Activated CD4-positive, CD25-positive, alpha-beta regulatory T cell (primary cell): ENCODE data around the gene TCOF1.
A peak's percentile ranks its signal among the peaks of the same experiment; 100 is the strongest.

Experiments used
- DNase-seq, 4 experiments: peaks; one replicate each; lab custom pipeline; 2025; lab: John Stamatoyannopoulos, UW

Gene TCOF1

DNA sequence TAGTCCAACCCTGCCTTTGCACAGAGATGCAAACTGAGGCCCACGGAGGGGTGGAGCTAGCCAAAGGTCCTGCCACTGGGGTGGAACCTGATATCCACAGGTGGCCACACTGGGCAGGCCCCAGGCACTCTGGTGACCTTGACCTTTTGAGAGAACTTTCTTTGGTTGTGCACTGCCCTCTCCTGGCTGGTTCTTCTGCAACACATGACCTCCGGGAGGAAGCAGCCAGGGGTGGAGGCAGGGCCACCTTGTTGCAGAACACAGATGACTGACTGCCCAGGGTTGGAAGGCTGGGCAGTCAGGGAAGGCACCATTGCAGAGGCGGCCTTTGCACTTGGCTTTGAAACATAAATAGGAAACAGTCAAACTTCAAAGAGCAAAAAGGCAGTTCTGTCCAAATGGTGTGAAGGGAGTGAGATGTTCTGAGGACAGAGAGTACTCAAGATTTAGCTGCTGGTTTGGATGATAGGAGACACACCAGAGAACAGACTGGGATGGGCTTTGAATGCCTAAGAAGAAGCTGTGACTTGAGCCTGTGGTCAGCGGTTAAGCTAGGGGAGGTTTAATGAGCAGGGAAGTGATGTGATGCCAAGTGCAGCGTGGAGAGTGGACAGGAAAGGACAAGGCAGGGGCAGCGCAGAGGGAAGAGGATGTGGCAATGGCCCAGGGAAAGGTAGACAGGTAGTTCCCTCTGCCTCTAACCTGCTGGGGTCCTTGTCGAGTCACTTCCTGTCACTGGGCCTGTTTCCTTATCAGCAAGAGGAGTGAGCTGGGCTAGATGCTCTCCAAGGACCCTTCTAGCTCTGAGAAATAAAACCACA is 6.8 kb upstream of the TCOF1 start:
- peak in 2 of 4 experiments; percentile 3 to 8 for DNase-seq

DNA sequence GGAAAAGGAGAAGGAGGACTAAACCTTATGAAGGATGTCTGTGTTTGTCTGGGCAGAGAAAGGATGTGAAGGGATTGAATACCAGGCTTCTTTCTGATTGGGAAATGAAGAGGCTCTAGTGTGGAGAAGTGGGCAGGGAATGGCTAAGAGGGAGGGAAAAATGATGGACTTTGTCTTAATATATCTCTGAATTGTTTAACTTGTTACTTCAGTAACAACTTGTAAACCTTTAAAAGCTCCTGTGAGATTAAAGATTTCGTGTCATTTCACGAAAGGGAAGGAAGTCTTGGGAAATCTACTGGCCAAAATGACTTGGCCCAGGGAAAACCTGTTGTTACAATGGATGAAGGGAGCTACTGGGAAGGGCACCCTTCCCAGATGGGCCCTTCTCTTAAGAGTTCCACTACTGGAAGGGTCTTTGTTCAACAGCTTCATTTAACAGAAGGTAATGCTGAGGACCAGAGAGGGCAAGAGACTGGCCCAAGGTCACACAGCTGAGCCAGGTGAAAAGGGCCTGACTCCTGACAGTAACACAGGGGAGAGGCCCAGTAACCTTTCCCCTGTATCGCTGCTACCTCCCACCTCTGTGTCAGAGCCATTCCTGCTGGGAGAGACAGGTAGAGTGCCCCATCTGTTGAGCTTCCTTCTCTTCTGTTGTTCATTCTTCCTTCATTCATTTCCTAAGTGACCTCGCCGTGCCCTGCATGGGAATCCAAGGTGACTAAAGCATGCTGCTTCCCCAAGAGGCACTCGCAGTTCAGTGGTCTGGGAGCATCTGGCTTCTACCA is 5.1 kb upstream of the TCOF1 start:
- DNase-seq, result no peak

DNA sequence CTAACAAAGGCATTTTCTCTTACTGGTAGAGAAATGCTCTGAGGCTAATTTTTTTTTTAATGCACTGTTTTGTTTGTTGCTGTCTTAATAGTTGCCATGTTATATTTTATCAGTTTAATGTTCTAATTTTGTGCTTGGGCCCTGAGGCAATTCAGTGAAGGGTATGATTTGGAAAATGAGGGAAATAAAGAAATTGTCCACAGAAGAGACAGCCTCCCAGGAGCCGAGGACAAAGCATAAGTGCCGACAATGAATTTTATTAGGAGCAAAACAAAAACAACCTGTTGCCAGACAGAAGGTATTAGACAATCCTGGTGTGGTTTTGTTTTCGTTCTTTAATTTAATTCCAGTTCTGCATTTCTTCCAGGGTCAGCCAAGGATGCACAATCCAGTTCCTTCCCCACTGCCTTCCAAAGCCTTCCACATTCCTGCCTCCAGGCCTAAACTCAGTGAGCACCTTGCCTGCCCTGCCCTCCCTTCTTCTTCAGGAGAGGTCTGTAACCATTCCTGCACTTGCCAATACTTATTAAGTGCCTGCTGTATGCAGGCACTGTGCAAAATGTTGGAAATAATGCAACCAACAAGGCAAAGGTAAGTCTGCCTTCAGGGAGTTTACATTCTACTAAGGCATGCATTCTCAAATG is 4.3 kb upstream of the TCOF1 start:
- DNase-seq, result no peak

DNA sequence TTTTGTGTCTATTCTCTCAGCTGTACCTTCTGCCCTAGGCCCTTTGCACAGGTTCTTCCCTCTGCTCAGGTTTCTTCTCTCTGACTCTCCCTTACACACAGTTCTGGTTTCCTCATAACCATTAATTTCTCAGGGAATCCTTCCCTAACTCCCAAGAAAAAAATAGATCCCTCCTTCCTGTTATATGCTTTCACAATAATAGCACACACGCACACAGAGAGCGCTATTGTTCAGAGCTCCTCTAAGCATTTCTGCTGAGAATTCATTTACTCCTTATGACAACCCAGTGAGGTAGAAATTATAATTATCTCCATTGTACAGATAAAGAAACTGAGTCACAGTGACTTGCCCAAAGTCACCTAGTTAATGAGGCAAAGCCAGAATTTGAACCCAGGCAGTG is 1.7 kb upstream of the TCOF1 start:
- DNase-seq, result no peak

DNA sequence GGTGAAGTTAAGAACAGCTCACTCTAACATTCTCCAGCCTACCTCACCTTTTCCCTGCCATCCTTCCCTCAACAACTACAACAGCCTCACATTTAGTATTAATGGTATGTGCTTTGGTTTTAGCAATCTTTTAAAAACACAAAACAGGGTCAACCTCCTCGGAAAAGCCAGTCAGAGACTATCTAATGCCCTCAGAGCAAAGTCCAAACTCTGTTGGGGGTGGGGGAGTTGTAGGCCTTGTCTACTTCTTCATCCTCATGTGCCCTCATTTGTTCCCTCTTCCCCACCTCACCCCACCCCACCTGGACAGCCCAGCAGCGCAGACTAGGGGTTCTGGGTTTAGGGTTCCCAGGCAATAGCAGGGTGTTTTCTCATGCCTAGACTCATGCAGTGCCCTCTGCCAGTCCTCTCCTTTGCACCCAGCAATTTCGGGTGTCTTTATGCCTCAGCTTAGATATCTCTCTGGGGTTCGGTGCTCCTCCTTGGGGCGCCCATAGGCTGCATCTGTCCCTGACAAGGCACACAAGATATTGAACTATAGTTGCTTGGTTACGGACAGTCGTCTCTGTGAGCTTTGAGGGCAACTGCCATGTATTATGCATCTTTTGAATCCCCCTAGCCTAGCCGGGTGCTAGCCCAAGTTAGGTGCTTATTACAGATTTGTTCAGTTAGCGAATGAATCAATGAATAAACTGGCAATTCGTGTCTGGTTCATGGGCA is 762 bp upstream of the TCOF1 start:
- no peak for DNase-seq

DNA sequence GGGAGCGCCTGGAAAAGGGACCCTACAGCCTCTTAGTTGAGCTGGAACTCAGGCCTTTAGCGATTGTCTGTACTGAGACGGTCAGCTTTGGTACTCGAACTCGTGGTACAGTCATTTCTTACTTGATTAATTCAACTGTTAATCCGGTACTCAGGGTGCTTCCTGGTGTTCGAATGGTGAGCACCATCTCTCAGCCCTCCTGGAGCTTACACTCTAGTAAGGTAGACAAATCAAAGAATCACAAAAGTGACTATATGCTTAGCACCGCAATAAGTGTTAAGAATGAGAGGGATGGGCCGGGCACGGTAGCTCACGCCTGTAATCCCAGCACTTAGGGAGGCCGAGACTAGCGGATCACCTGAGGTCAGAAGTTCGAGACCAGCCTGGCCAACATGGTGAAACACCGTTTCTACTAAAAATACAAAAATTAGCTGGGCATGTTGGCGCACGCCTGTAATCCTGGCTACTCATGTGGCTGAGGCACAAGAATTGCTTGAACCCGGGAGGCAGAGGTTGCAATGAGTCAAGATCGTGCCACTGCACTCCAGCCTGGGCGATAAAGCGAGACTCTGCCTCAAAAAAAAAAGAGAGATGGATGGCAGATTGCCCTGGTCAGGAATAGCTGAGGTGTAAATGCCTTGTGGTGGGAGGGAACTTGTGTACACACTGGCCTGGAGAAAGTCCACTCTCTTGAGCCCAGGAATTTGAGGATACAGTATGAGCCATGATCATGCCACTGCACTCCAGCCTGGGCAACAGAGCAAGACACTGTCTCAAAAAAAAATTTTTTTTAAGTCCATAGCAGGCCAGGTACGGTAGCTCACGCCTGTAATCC is 981 bp downstream of the TCOF1 start:
- DNase-seq, result no peak

DNA sequence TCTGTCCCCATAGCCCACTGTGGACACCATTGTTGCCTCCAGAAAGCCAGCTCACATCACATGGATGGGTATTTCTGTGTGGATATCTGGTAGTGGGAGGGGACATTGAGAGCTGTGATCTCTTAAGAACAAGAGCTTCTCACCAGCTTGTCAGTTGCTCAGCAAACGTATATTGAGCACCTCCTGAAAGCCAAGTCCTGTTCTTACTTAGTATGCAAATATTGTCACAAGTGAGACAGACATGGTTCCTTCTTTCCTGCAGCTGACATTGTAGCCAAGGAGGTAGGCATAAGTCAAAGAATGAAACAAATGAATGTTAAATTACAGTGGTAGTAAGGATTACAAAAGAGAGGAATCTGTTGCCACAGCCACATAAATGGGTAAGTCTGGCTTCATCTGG is 3.8 kb downstream of the TCOF1 start:
- DNase-seq, result no peak

DNA sequence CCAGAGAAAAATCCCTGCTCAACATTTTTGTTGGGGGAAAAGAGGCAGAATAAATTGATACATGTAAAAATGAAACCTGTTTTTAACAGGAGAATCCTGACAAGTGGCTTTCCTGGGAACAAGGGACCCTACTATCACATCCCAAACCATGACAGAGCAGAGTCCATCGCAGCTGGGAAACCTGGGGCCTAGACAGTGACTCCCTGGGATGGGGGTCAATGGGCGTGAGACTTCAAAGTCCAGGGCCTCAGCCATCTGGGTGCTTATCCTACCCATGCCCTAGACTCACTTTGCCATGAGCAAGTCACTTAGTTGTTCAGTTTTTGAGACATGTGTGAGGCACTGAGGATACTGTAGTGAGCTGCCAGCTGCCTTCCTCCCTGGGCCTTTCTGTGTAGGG is 5.7 kb downstream of the TCOF1 start:
- no peak for DNase-seq

DNA sequence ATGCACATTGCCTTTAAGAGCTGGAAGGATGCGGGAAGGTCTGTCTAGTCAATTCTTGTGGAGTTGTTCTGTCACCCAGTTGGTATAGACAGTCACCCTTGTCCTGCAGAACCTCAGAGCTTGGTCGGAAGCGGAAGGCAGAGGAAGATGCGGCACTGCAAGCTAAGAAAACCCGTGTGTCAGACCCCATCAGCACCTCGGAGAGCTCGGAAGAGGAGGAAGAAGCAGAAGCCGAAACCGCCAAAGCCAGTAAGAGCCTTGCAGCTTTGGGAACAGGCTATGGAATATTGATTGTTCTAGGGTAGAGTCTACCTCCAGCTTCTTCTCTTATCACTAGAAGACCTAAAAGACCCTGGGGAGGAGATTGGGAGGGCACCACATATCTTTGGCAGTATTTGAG is 6.5 kb downstream of the TCOF1 start:
- no peak for DNase-seq

DNA sequence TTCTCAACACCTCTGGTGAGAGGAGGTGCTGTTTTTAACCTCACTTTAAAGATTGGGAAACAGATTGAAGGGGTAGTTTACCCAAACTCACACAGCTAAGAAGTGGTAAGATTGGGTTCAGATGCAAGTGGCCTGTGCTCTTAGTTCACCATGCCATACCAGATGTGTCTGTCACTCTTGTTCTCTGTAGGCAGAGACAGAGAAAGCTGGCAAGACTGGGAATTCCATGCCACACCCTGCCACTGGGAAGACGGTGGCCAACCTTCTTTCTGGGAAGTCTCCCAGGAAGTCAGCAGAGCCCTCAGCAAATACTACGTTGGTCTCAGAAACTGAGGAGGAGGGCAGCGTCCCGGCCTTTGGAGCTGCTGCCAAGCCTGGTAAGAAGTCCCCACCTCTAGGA is 11.0 kb downstream of the TCOF1 start:
- DNase-seq, result no peak

DNA sequence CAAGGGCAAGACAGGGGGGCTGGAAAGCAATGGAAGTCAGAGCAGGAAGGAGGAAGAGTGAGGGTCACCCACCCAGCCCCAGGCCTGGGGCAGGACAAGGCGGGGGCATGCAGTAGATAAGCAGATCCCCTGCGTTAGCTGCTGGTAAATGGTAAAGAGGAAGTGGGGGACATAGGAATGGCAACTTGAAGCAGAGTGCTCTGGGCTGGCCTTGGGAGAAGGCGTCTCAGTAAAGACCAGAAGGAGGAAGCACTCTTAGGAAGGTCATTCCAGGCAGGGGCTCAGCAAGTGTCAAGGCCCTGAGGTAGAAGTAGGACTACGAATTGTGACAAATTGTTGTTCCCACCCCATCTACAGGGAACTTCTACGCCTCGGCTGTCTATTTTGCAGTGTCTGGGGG is 15.1 kb downstream of the TCOF1 start:
- DNase-seq, result no peak

DNA sequence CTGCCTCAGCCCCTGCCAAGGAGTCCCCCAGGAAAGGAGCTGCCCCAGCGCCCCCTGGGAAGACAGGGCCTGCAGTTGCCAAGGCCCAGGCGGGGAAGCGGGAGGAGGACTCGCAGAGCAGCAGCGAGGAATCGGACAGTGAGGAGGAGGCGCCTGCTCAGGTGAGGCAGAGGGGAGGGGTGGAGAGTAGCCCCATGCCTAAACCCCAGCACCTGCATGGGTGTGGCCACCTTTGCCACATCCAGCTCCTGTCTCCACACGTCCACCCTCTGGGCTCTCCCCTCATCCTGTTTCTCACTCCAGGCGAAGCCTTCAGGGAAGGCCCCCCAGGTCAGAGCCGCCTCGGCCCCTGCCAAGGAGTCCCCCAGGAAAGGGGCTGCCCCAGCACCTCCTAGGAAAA is 17.2 kb downstream of the TCOF1 start:
- DNase-seq, result no peak

DNA sequence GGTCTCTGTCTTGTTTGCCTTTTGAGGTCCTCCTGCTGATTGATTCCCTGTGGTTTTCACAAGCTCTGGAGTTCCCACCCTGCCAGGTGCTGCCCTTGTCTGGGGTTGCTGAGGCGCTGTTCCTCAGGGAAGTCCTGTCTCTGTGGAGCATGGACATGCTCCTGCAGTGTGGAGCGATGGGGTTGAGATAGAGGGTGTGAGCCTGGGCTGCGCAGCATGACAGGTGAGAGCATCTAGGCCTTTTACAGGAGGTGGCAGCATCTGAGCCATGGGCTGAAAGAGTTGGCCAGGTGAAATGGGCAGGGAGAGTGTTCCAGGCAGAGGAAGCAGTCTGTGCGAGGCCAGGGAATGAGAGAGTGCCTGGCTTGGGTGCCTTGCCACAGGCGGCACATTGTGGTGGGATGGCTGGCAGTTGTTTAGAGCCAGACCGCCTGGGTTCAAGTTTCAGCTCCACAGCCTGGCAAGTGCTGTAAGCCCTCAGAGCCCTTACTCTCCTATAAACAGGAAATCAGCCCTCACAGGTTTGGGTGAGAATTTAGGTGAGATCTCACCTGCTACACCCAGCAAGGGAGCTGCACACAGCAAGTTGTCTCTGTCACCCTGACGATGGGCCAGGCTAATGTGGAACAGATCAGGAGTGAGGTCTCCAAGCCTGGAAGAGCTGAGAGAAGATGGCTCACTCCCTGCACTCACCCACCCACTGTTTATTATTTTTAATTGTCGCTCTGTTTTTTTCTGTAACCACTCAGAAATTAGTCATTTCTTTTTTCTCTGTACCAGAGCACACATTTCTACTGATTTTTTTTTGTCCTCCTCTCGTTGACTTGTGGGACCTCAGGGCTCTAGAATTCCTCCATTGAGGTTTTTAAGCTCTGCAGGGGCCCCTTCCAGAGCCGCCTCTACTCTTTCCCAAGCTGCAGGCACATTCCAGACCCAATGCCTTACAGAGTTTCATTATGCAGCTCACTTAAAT is 19.6 kb downstream of the TCOF1 start:
- DNase-seq, result no peak

DNA sequence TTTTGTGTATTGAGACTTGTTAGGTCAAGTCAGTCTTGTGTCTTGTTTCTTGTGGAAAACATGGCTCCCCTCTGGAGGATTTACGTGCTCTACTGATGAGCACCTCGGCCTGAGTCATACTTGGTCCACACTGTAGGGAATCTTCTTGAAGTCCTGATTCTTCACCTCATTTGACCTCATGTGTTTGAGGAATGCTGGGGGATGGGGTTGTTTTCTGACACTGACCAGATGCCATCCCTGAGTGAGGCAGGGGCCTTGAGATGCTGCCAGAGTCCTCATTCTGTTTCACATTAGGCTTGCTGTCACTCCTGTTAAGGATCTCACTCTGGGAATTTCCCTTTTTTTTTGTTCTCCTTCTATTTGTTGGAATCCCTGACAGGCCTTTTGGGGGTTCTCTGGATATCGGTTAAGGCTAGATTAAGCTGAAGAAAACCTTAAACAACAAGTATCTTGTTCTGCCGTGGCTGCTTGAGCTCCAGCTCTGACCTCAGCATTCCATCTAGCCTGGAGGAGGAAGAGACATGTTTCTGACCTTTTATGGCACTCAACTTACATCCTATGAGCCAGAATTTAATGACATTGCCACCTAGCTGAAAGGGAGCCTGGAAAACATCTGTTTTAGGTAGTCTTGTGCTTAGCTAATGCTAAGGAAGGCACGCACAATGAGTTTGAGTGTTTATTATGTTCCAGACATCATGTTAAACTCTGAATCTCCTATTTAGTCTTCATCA is 20.6 kb downstream of the TCOF1 start:
- DNase-seq, result no peak

DNA sequence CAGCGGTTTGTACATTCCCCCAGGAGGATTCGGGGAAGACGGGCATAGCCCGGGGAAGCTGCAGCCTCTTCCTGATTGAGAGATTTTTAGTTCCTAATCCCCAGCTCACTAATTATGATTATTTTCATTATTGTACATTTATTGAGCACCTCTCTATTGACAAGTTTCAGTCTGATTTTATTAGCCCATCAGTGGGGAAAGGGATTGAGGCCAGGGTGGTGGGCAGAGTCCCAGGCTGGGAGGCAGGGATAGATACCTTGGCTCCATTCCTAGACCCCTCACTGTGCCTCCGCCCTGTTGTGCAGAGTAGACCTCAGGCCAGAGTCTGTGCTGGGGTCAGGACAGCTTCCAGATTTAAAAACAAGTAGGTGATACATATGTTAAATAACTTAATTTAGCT is 27.2 kb downstream of the TCOF1 start:
- no peak for DNase-seq

DNA sequence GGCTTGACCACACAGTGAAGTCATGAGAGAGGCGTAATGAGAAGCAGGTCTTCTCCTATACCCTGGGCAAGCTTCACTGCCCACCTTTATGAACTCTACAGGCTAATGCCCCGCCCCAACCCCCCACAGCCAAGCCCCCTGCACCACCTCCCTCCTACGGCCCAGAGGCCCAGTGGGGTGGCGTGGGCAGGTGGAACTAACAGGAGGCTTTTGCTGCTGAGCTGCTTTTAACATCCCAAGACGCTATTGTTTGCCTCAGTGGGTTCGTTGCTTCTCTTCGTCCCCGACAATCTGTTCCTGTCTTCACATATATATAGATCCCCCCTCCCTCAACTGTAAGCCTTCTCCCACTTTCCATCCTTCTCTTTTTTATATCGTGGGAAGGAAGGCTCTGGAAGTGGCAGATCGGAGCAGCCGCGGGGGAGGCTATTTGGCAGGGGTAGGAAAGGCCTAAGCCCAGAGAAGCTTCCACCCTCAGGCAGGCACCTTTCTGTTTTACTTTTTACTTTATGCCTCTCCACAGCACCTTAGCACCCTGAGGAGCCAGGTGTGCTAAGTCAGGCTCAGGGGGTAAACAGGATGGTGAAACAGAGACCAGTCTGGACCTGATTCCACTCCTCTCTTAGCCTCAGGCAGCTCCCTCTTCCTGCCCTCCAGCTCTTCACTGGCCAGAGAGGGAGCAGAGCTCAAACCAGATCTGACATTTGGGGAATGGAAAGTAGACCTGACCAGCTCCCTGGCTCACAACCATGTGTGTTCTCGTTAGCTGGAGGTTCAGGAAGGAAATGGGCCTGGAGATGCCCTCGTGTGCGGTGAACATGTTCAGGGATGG is 28.7 kb downstream of the TCOF1 start:
- no peak for DNase-seq

DNA sequence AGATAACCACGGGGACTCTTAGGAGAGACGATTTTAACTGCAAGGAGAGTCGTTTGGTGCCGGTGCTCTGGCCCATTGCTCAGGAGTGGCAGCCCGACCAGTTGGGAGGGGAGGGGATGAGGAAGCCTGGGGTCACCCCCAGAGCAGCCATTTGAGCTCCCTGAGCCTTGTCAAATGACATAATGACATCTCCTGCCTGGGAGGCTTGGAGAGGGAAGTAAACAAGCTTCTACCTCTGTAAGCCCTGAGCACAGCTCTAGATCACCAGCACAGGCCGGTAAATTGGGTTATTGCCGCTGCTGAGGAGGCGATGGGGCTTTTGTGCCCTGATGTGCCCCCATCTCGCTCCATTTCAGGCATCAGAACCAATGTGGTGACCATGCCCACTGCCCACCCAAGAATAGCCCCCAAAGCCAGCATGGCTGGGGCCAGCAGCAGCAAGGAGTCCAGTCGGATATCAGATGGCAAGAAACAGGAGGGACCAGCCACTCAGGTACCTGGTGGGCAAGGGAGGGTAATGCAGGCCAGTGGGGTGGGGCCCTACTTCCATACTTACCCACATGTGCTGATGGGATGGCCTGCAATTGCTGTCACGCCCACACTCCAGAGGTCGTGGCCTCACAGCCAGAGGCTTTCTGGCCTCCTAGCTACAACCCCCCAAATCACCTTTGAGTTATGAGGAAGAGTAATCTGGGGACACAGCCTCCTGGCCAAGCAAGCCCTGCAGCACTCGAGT is 32.2 kb downstream of the TCOF1 start:
- DNase-seq, result no peak
